ENCODE results near the gene OSMR.
"Not testable (repeated sequence)": the region's sequence is repeated elsewhere in the genome, so short reads cannot be mapped to it uniquely, and the experiment has no call there.

OSMR gene

GRCh38 chr5:38861986-38862770 is 16.4 kb downstream of the OSMR start:
- not testable (repeated sequence) for H3K4me3 ChIP-seq (ENCODE audit: low read length); H3K9ac ChIP-seq (ENCODE audit: low read length); H3K4me1 ChIP-seq (ENCODE audit: control insufficient read depth, insufficient read depth, low read length); H3K27me3 ChIP-seq (ENCODE audit: control insufficient read depth, insufficient read depth, low read length); H3K36me3 ChIP-seq (ENCODE audit: control insufficient read depth, insufficient read depth, low read length); H3K9me3 ChIP-seq (ENCODE audit: control insufficient read depth, low read length)

DNA sequence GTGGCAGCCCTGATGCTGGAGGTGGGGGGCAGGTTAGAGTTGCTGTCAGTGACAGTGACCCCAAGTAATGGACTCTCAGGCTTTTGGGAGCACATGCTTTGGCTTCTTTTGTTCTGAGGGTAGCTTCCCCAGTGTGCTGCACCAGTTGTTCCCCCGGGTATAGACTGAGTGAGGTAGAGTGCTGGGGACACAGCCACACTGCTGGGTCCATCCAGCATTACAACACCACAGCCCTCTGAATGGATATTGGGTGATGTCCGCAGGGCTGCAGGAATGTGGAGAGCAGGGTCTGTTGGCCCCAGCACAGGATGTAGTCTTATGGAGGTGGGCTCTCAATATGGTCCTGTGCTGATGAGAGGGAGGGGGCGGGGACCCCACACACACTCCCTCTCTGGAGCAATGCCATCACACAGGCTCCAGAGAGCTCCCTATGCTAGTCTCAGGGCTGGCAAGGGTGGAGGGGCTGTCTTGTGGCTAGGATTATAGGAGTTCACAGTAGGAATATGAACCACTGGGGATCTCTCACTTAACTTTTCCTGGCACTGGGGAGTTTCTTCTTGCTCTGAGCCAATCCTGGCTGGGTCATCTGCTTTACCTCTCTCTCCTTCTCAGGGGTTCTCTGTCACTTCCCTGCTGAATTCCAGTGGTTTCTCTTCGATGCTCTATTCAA is 20.7 kb downstream of the OSMR start:
- no peaks in the 10 kb centered on the region for H3K27me3 ChIP-seq (ENCODE audit: control insufficient read depth, insufficient read depth, low read length)
- H3K9ac ChIP-seq (ENCODE audit: low read length), result no peak overlapping the region
- H3K36me3 ChIP-seq (ENCODE audit: control insufficient read depth, insufficient read depth, low read length), result no peaks in the 10 kb centered on the region
- no peak overlapping the region for H3K4me3 ChIP-seq (ENCODE audit: low read length)
- H3K9me3 ChIP-seq (ENCODE audit: control insufficient read depth, low read length), result no peaks in the 10 kb centered on the region
- peaks cover 11% of the 10 kb centered on the region for H3K4me1 ChIP-seq (ENCODE audit: control insufficient read depth, insufficient read depth, low read length)

GRCh38 chr5:38867032-38867398 is 21.2 kb downstream of the OSMR start:
- no peaks in the 10 kb centered on the region for H3K27me3 ChIP-seq (ENCODE audit: control insufficient read depth, insufficient read depth, low read length)
- no peak overlapping the region for H3K4me3 ChIP-seq (ENCODE audit: low read length)
- H3K36me3 ChIP-seq (ENCODE audit: control insufficient read depth, insufficient read depth, low read length), result no peaks in the 10 kb centered on the region
- H3K4me1 ChIP-seq (ENCODE audit: control insufficient read depth, insufficient read depth, low read length), result peaks cover 15% of the 10 kb centered on the region
- H3K9ac ChIP-seq (ENCODE audit: low read length), result no peak overlapping the region
- no peaks in the 10 kb centered on the region for H3K9me3 ChIP-seq (ENCODE audit: control insufficient read depth, low read length)

DNA sequence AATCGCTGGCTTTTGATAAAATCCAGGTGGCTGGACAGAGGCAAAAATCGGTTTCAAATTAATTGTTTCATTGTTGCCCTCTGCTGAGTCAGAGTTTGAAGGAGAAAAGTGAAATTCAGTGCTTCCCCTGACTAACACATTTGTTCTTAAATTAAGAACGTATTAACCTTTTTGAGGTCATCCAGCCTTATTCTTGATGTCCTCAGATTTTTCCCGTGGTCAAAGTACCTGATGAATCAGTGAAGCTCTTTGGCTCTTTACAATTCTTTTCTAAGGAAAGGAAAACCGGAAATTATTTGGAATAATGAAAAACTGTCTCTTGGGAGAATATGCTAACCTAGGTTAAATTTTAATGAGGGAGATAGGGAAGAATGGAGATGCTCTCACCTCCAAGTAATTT is 21.6 kb downstream of the OSMR start:
- H3K27me3 ChIP-seq (ENCODE audit: control insufficient read depth, insufficient read depth, low read length), result no peaks in the 10 kb centered on the region
- H3K9me3 ChIP-seq (ENCODE audit: control insufficient read depth, low read length), result no peaks in the 10 kb centered on the region
- H3K4me1 ChIP-seq (ENCODE audit: control insufficient read depth, insufficient read depth, low read length), result peaks cover 15% of the 10 kb centered on the region
- H3K36me3 ChIP-seq (ENCODE audit: control insufficient read depth, insufficient read depth, low read length), result no peaks in the 10 kb centered on the region
- no peak overlapping the region for H3K4me3 ChIP-seq (ENCODE audit: low read length)
- H3K9ac ChIP-seq (ENCODE audit: low read length), result no peak overlapping the region

DNA sequence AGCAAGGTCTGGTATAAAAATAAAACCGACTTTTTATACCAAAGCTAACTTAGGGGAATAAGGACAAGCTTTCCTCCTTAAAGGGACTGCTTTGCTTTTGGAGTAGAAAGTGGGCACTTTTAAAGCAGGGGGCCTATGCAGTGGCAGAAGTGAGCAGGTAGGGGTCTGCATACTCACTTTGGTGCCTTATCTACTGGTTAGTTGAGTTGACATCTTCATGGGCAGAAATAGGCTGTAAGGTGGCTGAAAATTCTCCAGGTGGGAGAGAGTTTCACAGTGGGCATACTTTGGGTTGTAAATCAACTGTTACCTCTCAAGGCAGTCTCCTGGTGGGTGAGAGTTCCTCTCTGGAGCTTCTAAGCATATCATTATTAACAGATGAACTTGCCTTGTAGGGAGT is 24.8 kb downstream of the OSMR start:
- H3K36me3 ChIP-seq (ENCODE audit: control insufficient read depth, insufficient read depth, low read length), result no peaks in the 10 kb centered on the region
- no peaks in the 10 kb centered on the region for H3K9me3 ChIP-seq (ENCODE audit: control insufficient read depth, low read length)
- no peak overlapping the region for H3K4me3 ChIP-seq (ENCODE audit: low read length)
- peaks cover 15% of the 10 kb centered on the region for H3K4me1 ChIP-seq (ENCODE audit: control insufficient read depth, insufficient read depth, low read length)
- no peaks in the 10 kb centered on the region for H3K27me3 ChIP-seq (ENCODE audit: control insufficient read depth, insufficient read depth, low read length)
- no peak overlapping the region for H3K9ac ChIP-seq (ENCODE audit: low read length)

- H3K4me1 ChIP-seq (ENCODE audit: control insufficient read depth, insufficient read depth, low read length), result peaks cover 15% of the 10 kb centered on the region
- no peaks in the 10 kb centered on the region for H3K9me3 ChIP-seq (ENCODE audit: control insufficient read depth, low read length)
- no peaks in the 10 kb centered on the region for H3K27me3 ChIP-seq (ENCODE audit: control insufficient read depth, insufficient read depth, low read length)
- no peaks in the 10 kb centered on the region for H3K36me3 ChIP-seq (ENCODE audit: control insufficient read depth, insufficient read depth, low read length)
- no peak overlapping the region for H3K9ac ChIP-seq (ENCODE audit: low read length)
- H3K4me3 ChIP-seq (ENCODE audit: low read length), result no peak overlapping the region
These were observed 25.3 kb downstream of the OSMR start for GRCh38 chr5:38871058-38871605.

DNA sequence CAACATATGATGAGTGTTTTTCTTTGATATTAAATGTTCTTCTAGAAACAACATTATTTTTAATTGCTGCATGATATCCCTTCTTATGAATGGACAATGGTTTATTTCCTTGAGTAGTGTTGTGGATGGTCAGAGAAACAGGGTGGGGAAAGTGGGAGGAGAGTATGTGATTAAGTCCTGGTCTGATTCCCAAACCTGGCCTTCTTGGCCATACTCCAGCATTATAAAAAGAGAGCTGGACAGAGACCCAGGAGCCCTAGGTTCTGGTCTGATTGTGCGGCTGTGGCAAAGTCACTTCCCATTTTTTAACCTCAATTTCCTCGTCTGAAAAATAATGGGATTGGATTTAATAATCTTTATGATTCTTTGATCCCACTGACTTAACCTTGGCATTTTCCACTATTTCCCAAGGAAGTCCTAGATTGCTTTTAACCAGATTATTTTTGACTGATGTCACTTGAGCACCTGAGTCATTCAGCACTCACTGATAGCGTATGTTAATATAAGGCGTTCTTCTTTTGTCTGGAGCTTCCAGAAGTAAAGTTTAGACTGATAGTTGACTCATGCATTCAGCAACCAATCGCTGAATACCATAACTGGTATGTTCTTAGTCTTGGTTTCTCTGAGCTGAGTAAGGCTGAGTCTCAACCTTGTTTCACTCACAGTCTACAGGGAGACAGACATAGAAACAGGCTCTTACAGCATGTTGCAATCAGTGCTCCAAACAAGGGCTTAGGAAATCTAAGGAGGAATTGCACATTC is 26.2 kb downstream of the OSMR start:
- Histone ChIP-seq H3K36me3 (ENCODE audit: control insufficient read depth, insufficient read depth, low read length) (no peaks in the 10 kb centered on the region), H3K9ac (ENCODE audit: low read length) (no peak overlapping the region), H3K4me3 (ENCODE audit: low read length) (no peak overlapping the region), H3K4me1 (ENCODE audit: control insufficient read depth, insufficient read depth, low read length) (peaks cover 15% of the 10 kb centered on the region), H3K9me3 (ENCODE audit: control insufficient read depth, low read length) (no peaks in the 10 kb centered on the region), H3K27me3 (ENCODE audit: control insufficient read depth, insufficient read depth, low read length) (no peaks in the 10 kb centered on the region)

- no peak overlapping the region for H3K4me3 ChIP-seq (ENCODE audit: low read length)
- no peaks in the 10 kb centered on the region for H3K9me3 ChIP-seq (ENCODE audit: control insufficient read depth, low read length)
- no peaks in the 10 kb centered on the region for H3K27me3 ChIP-seq (ENCODE audit: control insufficient read depth, insufficient read depth, low read length)
- no peaks in the 10 kb centered on the region for H3K36me3 ChIP-seq (ENCODE audit: control insufficient read depth, insufficient read depth, low read length)
- H3K4me1 ChIP-seq (ENCODE audit: control insufficient read depth, insufficient read depth, low read length), result peaks cover 15% of the 10 kb centered on the region
- no peak overlapping the region for H3K9ac ChIP-seq (ENCODE audit: low read length)
These were observed 27.0 kb downstream of the OSMR start for GRCh38 chr5:38872826-38873225.

DNA sequence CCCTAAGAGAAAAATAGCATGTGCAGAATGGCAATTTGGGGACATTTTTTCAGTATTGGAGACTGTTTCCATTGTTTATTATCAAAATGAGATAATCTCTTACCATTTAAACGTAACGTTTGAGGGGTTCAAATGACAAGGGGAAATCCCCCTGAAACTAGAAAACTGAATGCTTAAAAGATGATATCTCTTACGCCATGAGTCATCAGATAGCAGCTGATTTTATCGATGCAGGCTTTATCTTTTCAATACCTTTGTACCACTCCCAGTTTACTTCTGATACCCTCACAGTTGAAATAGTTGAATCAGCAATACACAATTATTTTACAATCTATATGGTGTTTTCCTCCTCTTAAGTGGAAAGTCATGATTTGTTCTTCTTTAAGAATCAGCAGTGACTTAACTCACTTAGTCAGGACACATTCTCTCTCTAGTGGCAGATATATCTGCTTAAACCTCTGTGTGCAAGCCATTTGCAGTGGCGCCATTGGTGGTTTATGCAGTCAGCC is 29.2 kb downstream of the OSMR start:
- H3K9ac ChIP-seq (ENCODE audit: low read length), result no peak overlapping the region
- H3K27me3 ChIP-seq (ENCODE audit: control insufficient read depth, insufficient read depth, low read length), result no peaks in the 10 kb centered on the region
- H3K36me3 ChIP-seq (ENCODE audit: control insufficient read depth, insufficient read depth, low read length), result no peaks in the 10 kb centered on the region

DNA sequence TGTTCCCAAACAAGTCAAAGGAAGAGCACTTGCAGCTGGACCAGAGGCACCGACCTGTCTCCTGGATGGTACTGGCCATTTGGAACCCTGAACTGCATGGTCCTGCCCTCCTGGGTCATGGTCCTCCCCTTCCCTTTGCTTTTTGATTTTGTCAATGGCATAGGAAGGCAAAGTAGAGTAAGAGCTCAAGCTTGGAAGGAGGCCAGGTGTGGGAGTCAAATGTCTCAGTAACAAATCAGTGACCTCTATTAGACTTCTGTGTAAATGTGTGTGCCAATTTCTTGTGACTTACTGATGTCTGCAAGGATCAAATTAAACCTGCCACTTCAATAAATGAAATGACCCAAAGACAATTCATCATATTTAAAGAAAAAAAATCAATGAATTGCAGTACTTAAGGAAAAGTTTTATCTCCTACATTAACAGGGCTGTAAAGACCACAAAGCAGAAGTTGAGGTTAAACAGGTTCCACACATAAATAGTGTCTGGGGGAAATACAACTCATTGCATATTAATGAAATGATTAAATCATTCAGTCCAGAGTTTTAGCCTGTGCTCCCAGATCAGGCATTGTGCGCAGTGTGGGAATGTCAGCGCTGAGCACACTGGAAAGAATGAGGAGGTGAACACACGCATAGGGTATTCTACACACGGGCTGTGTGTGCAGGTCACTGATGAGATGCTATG is 32.7 kb downstream of the OSMR start:
- no peaks in the 10 kb centered on the region for H3K36me3 ChIP-seq (ENCODE audit: control insufficient read depth, insufficient read depth, low read length)

More for the DNA sequence above, 29.2 kb downstream of the OSMR start:
- no peak overlapping the region for H3K4me3 ChIP-seq (ENCODE audit: low read length)
- H3K9me3 ChIP-seq (ENCODE audit: control insufficient read depth, low read length), result no peaks in the 10 kb centered on the region
- peaks cover 15% of the 10 kb centered on the region for H3K4me1 ChIP-seq (ENCODE audit: control insufficient read depth, insufficient read depth, low read length)

DNA sequence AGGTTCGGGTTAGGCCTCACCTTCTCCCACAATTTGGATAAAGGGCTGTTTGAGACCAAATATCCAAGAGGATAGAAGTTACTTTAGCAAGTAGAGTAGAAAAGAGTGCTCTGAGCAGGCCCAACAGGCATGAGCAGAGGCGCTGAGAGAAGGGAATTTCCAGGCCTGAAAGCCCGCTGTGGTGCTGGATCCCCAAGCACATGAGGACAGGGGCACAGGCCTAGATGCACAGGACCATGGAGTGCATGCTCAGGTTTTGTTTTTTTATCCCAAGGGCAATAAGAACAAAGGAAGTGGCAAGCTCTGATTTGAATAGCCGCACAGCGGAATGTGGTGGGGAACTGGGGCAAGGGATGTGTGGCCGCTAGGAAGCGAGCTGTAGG is 33.3 kb downstream of the OSMR start:
- Histone ChIP-seq H3K4me1 (ENCODE audit: control insufficient read depth, insufficient read depth, low read length) (no peaks in the 10 kb centered on the region), H3K27me3 (ENCODE audit: control insufficient read depth, insufficient read depth, low read length) (no peaks in the 10 kb centered on the region), H3K36me3 (ENCODE audit: control insufficient read depth, insufficient read depth, low read length) (no peaks in the 10 kb centered on the region), H3K9ac (ENCODE audit: low read length) (no peak overlapping the region), H3K4me3 (ENCODE audit: low read length) (no peak overlapping the region), H3K9me3 (ENCODE audit: control insufficient read depth, low read length) (no peaks in the 10 kb centered on the region)

More for the DNA sequence above, 32.7 kb downstream of the OSMR start:
- Histone ChIP-seq H3K9ac (ENCODE audit: low read length) (no peak overlapping the region), H3K27me3 (ENCODE audit: control insufficient read depth, insufficient read depth, low read length) (no peaks in the 10 kb centered on the region), H3K4me1 (ENCODE audit: control insufficient read depth, insufficient read depth, low read length) (no peaks in the 10 kb centered on the region), H3K9me3 (ENCODE audit: control insufficient read depth, low read length) (no peaks in the 10 kb centered on the region), H3K4me3 (ENCODE audit: low read length) (no peak overlapping the region)
